Measurements from ENCODE around the gene C6orf89.
"Not testable (repeated sequence)": the region's sequence is repeated elsewhere in the genome, so short reads cannot be mapped to it uniquely, and the experiment has no call there.

Gene C6orf89

DNA sequence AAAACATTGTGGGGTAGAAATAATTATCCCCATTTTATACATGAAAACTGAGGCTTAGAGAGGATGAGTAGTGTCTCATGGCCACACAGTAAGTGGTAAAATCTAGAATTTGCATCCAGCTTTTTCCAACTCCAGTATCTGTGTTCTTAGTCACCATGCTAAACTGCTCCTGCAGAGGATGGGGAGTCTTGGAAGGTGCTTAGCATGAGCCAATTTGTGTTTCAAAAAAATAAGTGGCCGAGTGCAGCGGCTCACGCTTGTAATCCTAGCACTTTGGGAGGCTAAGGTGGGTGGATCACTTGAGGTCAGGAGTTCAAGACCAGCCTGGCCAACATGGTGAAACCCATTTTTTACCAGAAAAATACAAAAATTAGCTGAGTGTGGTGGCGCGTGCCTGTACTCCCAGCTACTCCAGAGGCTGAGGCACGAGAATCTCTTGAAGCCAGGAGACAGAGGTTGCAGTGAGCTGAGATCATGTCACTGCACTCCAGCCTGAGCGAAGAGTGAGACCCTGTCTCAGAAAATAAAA is 2.4 kb downstream of the C6orf89 start:
- DNase-seq (ENCODE audit: low read depth) = no peak

DNA sequence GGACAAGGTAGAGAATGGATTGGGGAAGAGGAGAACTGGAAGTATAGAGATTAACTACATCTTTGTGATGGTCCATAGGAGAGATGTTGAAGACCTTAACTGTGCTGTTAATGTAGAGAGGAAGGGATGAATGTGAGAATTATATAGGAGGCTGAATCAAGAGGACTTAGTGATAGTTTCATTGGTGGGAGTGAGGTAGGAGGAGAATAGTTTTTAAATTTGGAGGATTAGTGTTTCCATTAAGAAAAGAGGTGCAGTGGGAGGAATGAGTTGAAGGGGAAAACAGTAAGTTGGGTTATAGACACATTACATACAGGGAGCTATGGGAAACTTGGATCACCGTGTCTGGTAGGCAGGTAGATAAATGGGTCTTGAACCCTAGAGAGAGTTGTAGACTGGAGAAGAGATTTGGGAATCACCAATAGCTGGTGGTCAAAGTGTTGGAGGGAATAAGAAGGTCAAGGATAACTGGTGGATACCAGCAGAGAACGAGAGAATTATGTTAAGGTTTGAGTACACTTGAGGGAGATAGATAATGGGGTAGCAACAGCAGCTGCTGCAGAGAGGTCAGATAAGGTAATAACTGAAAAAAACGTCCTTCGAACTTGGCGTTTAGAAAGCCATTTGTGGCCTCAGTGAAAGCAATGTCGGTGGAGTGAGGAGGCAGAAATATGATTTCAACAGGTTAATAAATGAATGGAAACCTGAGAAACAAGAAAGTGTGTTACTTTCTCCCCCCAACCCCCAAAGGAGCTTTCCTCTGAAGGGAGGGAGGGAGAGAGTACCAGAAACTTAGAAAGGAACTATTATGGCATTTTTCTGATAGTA is 3.1 kb downstream of the C6orf89 start:
- DNase-seq (ENCODE audit: low read depth) = no peak

DNA sequence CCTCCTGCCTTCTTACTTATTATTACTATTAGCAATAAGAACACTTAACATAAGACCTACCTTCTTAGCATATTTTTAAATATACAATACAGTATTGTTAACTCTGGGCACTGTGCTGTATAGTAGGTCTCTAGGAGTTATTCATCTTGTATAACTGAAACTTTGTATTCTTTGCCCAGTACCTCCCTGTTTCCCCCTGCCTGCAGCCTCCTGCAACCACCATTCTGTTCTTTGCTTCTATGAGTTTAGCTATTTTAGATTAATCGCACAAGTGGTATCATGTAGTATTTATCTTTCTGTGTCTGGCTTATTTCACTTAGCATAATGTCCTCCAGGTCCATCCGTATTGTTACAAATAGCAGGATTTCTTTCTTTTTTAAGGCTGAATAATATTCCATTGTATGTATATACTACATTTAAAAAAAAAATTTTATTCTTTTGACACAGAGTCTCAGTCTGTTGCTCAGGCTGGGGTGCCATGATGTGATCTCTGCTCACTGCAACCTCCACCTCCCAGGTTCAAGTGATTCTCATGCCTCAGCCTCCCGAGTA is 4.4 kb downstream of the C6orf89 start:
- no peak for DNase-seq (ENCODE audit: low read depth)

DNA sequence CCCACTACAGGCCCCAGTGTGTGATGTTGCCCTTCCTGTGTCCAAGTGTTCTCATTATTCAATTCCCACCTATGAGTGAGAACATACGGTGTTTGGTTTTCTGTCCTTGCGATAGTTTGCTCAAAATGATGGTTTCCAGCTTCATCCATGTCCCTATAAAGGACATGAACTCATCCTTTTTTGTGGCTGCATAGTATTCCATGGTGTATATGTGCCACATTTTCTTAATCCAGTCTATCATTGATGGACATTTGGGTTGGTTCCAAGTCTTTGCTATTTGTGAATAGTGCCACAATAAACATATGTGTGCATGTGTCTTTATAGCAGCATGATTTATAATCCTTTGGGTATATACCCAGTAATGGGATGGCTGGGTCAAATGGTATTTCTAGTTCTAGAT is 5.4 kb downstream of the C6orf89 start:
- not testable (repeated sequence) for DNase-seq (ENCODE audit: low read depth)

DNA sequence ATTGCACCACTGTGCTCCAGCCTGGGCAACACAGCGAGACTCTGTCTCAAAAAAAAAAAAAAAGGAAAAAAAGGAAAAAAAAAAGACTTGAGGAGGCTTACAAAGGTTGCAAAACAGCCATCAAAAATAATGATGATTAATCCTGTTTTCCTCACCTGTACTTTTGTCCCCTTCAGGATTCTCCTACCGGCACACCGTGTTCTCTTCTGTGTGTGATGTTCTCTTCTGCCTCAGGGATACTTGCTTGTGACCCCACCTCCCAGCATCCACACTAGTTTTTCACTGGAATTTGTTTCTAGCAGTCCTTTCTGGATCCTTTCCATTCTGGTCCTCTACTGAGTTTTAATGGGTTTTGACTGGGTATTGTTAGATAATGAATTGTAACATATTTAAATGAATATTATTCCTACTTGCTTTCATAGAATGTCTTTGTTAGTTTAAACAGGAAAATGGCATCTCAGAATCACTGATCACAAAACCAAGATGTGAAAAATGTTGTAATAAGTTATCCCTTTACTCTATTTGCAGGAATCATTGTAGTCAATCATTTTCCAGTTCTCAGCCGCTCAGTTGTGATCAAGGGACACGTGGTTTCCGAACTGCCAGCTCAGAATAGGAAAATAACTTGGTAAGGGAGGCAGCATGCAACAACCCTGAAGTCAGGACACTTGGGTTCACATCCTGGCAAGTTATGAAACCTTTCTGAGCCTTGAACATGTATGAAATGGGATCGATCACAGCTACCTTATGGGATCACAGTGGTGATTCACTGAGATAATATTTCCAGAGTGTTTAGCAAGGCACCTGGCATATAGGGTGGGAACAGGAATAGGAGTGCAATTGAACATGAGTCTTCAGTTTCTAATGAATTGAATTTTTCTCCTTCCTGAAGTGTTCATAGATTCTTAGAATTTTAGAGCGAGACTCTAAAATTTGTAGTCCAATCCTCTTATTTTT is 8.5 kb downstream of the C6orf89 start:
- DNase-seq (ENCODE audit: low read depth) = no peak

DNA sequence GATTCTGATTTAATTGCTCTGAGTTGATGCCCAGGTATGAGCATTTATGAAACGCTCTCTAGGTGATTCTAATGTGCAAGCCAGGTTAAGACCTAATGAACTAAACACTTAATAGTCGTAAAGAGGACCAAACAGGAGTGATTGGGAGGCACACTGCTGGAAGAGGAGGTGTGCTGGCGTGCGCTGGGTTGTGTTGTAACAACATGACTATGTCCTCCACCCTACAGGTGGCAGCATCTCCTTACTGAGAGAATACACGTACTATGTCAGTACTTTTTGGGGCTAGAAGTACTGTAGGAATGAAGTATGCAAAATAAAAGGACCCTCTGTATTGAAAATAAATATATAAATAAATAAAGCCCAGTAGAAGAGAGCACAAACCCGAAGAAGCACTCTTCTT is 11.9 kb downstream of the C6orf89 start:
- DNase-seq (ENCODE audit: low read depth) = no peak

DNA sequence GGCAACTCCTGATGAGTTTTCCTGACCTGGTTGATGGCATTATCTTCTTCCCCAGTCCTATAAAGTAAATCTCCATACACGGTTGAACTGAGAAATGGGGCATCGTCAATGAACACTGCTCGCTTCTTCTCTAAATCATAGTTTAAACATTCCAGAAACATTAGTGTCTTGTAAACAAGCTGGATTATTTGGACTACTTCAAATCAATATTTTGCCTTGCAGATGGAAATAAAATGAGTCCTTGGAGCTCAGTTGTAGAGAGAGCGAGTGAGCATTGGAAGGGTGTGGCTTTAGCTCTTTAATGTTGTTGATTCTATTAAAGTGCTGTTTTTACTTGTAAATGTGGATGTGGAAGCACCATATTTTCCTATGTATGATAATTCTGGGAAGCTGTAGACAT is 18.4 kb downstream of the C6orf89 start:
- DNase-seq (ENCODE audit: low read depth) = no peak

DNA sequence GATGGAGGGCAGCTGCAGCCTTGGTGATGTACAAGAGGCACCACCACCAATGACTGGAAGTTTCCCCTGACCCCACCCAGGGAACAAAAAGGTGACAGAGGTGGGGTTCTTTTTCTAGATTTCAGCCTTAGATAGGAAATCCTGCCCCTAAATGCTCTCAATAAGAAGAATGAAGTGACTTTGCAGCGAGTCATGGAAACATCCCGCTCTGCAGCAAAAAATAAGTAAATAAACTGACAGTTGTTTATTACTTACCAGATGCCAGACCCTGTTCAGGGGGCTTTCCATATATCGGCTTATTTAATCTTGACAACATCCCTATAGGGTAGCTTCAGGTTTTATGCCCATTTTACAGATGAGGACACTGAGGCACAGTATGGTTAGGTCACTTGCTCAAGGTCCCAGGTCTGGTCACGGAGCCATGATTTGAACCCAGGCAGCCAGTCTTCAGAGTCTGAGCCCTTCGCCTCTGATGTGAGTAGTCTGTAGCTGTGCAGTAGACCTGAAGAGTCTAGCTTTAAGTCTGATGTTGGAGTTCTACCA is 19.2 kb downstream of the C6orf89 start:
- no peak for DNase-seq (ENCODE audit: low read depth)

DNA sequence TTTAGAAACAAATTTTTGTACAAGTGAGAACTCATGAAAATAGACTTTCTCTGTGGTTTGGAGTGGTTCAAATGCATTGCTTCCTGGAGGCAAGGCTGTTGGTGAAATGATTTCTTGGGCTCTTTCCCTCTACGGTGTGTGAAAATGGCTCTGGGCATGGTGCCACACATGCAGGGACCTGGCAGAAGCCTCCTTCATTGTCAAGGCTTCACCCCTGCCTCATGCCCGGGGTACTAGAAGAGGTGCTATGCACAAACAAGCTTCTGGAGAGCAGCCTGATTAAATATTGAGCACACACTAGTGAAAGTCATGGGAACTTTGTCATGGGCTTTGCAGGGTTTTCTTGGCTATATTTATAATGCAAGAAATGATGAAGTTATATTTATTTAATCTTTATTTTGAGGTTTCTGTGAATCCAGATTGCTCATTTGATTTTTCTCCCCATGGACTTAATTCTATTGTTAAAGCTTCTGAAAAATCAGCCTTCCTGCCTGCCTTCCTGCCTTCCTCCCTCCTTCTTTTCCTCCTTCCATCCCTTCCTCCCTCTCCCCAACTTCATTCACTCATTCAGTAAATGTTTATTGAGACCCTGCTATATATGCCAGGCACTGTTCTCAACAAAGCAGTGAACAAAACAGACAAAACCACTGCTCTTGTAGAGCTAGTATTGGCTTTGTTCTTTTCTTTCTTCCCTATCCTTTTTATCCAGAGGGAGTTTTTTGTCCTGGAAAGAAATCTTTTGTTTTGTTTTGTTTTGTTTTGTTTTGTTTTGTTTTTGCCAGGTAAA is 21.0 kb downstream of the C6orf89 start:
- DNase-seq (ENCODE audit: low read depth) = no peak

DNA sequence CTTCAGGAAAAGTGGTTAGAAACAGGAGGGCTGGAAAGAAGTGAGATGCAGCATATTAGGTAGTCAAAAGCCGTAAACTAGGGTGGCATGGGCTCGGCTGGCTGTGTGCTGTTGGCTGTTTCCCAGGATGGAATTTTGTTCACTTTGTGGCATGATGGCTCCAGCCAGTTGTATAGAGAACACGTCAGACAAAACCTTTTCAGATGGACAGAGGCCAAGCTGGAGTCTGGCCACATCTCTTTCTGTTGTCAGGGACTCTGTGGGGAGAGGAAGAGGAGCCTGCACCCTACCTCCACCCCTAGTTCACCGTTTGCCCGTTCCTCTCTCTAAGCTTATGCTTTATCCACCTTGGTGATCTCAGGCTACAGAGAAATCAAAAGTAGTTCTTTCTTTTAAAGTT is 22.0 kb downstream of the C6orf89 start:
- no peak for DNase-seq (ENCODE audit: low read depth)

DNA sequence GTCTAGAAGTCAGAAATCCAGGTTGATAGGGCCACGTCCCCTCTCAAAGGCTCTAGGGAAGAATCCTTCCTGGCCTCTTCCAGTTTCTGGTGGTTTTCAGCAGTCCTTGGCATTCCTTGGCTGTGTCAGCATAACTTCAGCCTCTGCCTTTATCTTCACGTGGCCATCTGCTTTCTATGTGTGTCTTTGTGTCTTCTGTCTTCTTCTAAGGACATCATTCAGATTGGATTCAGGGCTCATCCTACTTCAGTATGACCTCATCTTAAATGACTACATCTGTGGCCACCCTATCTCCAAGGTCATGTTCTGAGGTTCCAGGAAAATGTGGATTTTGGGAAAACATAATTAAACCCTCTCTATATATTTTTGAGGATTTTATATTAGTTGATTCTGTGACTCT is 23.0 kb downstream of the C6orf89 start:
- no peak for DNase-seq (ENCODE audit: low read depth)

DNA sequence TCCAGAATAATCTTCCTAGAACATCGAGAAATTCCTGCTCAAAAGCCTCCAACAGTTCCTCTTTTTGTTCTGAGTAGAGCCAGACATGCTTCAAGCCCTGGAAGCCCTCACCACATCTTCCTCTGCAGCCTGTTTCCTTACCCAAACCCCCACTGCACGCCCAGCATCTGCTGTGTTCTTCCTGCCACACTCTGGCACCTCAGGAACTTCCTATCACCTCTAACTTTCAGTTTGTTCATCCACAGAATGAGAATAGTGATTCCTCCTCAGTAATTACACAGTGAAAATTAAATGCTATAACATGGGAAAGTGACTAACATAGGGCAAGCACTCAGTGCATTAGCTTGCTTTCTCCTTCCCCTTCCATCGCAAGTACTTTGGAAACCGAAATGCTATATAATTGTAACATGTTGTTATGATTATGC is 26.3 kb downstream of the C6orf89 start:
- DNase-seq (ENCODE audit: low read depth) = no peak

DNA sequence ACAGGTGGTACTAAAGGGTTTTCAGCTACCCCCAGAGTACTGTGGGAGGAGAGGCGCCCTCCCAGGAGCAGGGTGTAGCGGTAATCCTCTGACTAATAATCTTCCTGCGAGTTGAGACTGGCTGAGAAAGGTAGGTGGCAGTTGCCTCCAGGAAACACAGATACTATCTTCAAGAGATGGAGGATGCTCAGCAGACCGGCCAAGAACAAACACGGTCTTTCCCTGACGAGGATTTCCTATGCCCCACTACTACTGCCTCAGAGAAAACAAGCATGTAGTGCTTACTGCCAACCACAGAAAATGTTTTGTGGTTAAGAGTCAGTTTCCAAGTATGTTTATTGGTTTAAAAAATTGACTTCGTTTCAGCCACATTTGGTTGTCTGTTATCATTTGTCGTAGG is 26.8 kb downstream of the C6orf89 start:
- peak; percentile 57 for DNase-seq (ENCODE audit: low read depth)

DNA sequence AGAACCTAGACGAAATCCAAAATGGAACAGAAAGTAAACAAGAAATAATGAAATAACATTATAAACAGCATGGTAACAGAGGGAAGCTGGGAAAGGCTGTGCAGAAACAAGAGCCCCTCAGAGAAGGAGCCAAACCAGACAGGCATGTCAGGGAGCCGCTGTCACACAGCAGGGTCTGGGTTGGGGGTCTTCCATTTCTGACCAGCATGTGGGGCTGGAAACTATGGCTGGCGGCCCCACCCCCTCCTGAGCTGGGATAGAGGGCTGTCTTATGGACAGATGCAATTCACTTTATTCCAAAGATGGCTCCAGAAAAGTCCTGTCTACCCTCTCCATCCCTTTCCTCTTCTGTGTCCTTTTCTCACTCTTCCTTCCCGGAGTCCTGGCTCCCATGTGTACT is 27.3 kb downstream of the C6orf89 start:
- no peak for DNase-seq (ENCODE audit: low read depth)

DNA sequence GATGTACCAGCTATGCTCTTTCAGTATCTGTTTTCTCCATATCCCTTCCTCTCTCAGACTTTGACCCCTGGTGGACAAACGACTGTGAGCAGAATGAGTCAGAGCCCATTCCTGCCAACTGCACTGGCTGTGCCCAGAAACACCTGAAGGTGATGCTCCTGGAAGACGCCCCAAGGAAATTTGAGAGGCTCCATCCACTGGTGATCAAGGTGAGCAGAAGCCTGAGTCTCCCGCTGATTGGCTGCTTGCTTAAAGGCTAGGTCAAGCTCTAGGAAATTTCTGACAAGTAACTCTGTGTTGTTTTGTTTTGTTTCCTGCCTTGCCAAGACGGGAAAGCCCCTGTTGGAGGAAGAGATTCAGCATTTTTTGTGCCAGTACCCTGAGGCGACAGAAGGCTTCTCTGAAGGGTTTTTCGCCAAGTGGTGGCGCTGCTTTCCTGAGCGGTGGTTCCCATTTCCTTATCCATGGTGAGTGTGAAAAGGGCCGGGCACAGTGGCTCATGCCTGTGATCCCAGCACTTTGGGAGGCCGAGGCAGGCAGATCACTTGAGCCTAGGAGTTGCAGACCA is 28.6 kb downstream of the C6orf89 start:
- DNase-seq (ENCODE audit: low read depth) = no peak

DNA sequence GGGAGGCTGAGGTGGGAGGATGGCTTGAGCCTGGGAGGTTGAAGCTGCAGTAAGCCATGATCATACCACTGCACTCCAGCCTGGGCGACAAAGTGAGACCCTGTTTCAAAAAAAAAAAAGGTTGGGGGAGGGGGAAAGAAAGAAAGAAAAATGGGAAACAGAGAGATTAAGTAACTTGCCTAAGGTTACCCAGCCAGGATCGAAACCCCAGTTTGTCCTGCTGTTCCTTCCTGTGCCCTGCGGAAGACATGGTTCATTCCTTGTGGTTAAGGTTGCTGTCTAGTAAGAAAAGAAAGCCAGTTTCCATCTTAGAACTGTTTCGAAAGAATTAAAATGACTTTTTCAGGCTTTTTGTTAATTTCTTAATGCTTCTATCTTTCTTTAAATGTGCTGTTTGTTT is 29.8 kb downstream of the C6orf89 start:
- no peak for DNase-seq (ENCODE audit: low read depth)

DNA sequence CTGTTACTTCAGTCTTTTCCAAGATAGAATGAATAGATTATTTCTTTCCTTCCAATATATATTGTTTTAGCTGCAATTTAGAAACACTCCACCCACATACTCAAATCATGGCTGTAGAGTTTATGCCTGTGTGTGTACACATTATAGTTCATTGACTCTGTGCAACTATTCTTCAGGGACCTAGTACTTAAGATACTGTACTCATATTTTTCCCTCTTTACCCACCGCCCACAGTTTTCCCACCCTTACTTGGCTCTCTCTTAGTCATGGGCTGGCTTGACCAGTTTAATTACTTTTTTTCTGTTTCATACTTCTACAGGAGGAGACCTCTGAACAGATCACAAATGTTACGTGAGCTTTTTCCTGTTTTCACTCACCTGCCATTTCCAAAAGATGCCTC is 30.4 kb downstream of the C6orf89 start:
- DNase-seq (ENCODE audit: low read depth) = no peak

DNA sequence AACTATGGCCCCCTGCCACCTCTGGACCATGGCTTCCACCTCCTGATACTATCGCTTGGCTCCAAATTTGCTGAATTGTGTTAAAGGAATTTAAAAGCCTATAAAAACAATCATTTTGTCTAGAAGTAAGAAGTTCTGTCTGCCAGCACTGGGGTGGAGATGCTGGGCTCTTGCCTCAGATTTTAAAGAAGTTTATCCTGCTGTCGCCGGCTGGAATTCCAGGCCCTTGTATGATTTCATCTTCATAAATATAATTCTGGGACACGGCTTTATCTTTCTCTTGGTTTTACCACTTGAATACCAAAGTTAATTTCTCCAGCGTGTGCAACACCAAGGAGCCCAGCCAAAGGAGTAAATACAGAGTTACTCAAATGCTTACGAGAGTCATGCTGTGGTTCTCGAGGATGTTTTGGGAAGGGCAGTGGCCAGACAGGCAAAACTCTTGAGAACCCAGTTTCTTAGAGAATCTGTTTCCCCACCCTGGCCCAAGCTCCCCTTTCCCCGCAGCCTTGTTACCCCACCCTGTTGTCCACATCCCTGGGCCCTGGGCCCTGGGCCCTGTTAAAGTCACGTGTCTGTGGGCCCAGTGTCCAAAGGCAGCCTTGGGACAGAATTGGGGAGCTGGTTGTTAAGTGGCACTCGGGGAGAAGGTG is 31.9 kb downstream of the C6orf89 start:
- DNase-seq (ENCODE audit: low read depth) = peak; percentile 86

DNA sequence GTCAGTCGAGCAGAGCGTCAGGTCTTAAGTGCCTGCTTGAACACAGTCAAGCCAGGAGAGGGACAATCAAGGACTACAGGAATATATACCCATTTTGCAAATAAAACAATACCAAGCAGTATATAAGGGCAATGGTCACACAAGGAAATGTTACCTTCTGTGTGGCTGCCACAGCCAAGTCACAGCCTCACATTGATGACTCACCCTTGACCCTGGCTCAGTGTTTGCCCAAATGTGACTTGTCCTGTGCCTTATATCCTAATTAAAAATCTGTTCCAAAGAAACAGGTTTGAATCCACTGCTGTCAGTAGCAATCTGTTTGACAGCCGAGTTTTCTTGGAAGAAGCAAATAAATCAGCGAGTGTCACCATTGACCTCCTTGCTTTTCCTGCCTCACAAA is 34.3 kb downstream of the C6orf89 start:
- DNase-seq (ENCODE audit: low read depth) = no peak

DNA sequence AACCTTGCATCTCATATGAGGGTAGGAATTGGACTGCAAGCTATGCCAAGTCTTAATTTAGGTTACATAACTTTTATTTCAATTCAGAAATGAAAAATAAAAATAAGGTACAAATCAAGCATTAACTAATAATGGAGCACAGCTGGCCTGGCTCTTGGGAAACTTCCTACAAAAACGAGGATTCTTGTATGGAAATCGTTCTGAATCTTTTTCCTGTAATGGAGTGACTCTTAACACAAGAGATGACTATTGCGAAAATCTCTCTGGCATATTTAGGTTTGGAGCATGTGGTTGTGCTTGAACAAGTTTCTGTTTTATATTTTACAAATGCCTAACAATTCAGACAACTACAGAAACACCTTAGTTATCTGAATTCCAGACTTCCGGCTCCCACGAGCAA is 34.8 kb downstream of the C6orf89 start:
- peak; percentile 43 for DNase-seq (ENCODE audit: low read depth)

DNA sequence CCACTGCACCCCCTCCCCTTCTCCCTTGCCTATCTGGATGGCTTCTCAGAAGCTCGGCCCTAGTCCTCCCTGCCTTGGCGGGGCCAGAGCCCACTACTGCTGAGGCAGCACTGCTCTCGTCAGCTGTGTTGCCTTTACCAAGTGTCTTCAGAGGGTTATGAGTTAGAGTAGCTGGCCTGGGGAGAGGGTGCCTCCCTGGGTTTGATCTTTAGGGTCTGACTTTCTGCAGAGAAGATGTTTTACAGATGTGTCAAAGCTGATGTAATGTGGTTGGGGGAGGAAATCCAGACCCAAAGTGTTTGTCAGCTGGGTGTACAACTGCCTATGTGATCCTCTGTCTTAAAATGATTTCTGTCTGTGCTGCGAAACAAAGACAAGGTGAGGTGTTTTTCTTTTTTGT is 38.4 kb downstream of the C6orf89 start:
- DNase-seq (ENCODE audit: low read depth) = no peak
